Tibial nerve (tissue), 4 donors: ENCODE data around the gene EME2. TPM values are rescaled to one million over a fixed set of nuclear protein-coding genes. Genes with fewer than 3 reads are reported as not detected.

Experiments used
- DNase-seq, 2 donors: peaks; one replicate each; pipeline ENCODE4 v3.0.0-alpha.2; 2019; ENCODE audit warnings: low spot score in 2 of 2
- H3K27ac ChIP-seq, 4 donors: fragments of 200-600 bp; sonication (generic) in 3 of 4; one replicate each; pipeline ENCODE4 v1.5.1; 2017 to 2019; ENCODE audit warnings: mild to moderate bottlenecking in 1 of 4
- H3K27me3 ChIP-seq, 2 donors: fragments of 200-600 bp; sonication (generic) in 1 of 2; one replicate each; pipeline versions ENCODE4 v1.5.1 to v1.6.0; 2017 to 2019
- H3K36me3 ChIP-seq, 3 donors: fragments of 200-600 bp; sonication (generic); one replicate each; pipeline ENCODE4 v1.5.1; 2018 to 2019
- H3K4me1 ChIP-seq, 4 donors: fragments of 200-600 bp; sonication (generic) in 3 of 4; one replicate each; pipeline ENCODE4 v1.5.1; 2017 to 2019
- H3K4me3 ChIP-seq, 4 donors: fragments of 200-600 bp; sonication (generic) in 3 of 4; one replicate each; pipeline ENCODE4 v1.5.1; 2017 to 2019; ENCODE audit warnings: mild to moderate bottlenecking in 1 of 4, moderate library complexity in 1 of 4
- H3K9me3 ChIP-seq, 4 donors: fragments of 200-600 bp; sonication (generic) in 3 of 4; one replicate each; pipeline ENCODE4 v1.5.1; 2017 to 2019
- CTCF ChIP-seq, 5 experiments: fragments of 200-600 bp in 3 of 5; fragments of 450-650 bp in 2 of 5; sonication (generic) in 3 of 5; IDR thresholded peaks; one replicate each; pipeline ENCODE4 v1.5.1; 2016 to 2019; ENCODE audit warnings: antibody characterized with exemption in 5 of 5, mild to moderate bottlenecking in 3 of 5, moderate library complexity in 2 of 5
- EP300 ChIP-seq, 2 donors: sonication (generic); formaldehyde crosslinking; IDR thresholded peaks; one replicate each; pipeline ENCODE4 v1.6.1; 2017; ENCODE audit warnings: antibody characterized with exemption in 2 of 2, mild to moderate bottlenecking in 1 of 2
- POLR2A ChIP-seq, 2 donors: fragments of 450-650 bp; IDR thresholded peaks; one replicate each; pipeline ENCODE4 v1.6.1; 2017; ENCODE audit warnings: antibody characterized with exemption in 2 of 2, mild to moderate bottlenecking in 2 of 2, moderate library complexity in 2 of 2
- WGBS, 2 donors: methylation state at CpG; one replicate each; pipeline ENCODE4 v1.1.5; 2018; 5-methylcytosine and 5-hydroxymethylcytosine counted together
- total RNA-seq, 4 donors: library from RNA; depleted of rRNA; stranded (reverse); fragments of >200 nt; gene quantifications; one replicate each; pipeline ENCODE4 v1.1.0, GENCODE V29; 2016

EME2 gene
- total RNA-seq, 4 donors from 2014 or later = 13.2 to 41.4 (median 17.7) TPM

GRCh38 chr16:1771864-1772361 is 697 bp upstream of the EME2 start:
- 8 to 12% methylated on average over 18 to 22 of the region's 22 CpGs for WGBS, 2 donors
- peaks cover 0 to 54% (median 0%) of the 10 kb centered on the region in 3 donors for H3K36me3 ChIP-seq
- peak overlapping the region; percentile 67 to 96 (median 80) for H3K4me3 ChIP-seq
- H3K27me3 ChIP-seq = no peaks in the 10 kb centered on the region
- H3K4me1 ChIP-seq = peaks cover 0 to 61% (median 28%) of the 10 kb centered on the region in 4 donors
- H3K27ac ChIP-seq = peak overlapping the region; percentile 61 to 93 (median 80)
- H3K9me3 ChIP-seq = no peaks in the 10 kb centered on the region
- TF ChIP-seq CTCF (IDR thresholded peaks at IDR 0.05) (no peak), POLR2A (IDR thresholded peaks at IDR 0.05) (no peak), EP300 (IDR thresholded peaks at IDR 0.05) (no peak)
- no peak for DNase-seq

- H3K9me3 ChIP-seq = no peaks in the 10 kb centered on the region
- peak; percentile 59 to 87 (median 79) for TF ChIP-seq CTCF (IDR thresholded peaks at IDR 0.05)
- peak; percentile 52 to 90 for TF ChIP-seq EP300 (IDR thresholded peaks at IDR 0.05)
- TF ChIP-seq POLR2A (IDR thresholded peaks at IDR 0.05) = peak in 1 of 2 donors; percentile 57
- H3K36me3 ChIP-seq = peaks cover 0 to 54% (median 0%) of the 10 kb centered on the region in 3 donors
- peak within 1 kb of the TSS; percentile 69 to 95 (median 93) for H3K27ac ChIP-seq
- H3K27me3 ChIP-seq = no peaks in the 10 kb centered on the region
- WGBS, 2 donors = 0 to 1% methylated on average over 16 to 34 of the region's 108 CpGs
- H3K4me1 ChIP-seq = peaks cover 0 to 61% (median 28%) of the 10 kb centered on the region in 4 donors
- H3K4me3 ChIP-seq = peak within 1 kb of the TSS; percentile 67 to 96 (median 80)
- DNase-seq = peak; percentile 63 to 69
Measured at GRCh38 chr16:1772908-1773702, 495 bp downstream of the EME2 start, which contains the start of gene MRPS34. Gene MRPS34 (minus strand): TSS chr16:1773134. CDS start chr16:1773119, 15 bp downstream.

- no peaks in the 10 kb centered on the region for H3K9me3 ChIP-seq
- H3K4me1 ChIP-seq = peaks cover 0 to 61% (median 28%) of the 10 kb centered on the region in 4 donors
- H3K27me3 ChIP-seq = no peaks in the 10 kb centered on the region
- peak overlapping the region in 3 of 4 donors; percentile 93 to 95 (median 93) for H3K27ac ChIP-seq
- H3K4me3 ChIP-seq = peak overlapping the region; percentile 67 to 96 (median 80)
- DNase-seq = no peak
- no peak for TF ChIP-seq EP300 (IDR thresholded peaks at IDR 0.05)
- TF ChIP-seq POLR2A (IDR thresholded peaks at IDR 0.05) = no peak
- no peak for TF ChIP-seq CTCF (IDR thresholded peaks at IDR 0.05)
- peaks cover 0 to 54% (median 0%) of the 10 kb centered on the region in 3 donors for H3K36me3 ChIP-seq
- WGBS, 2 donors = 30 to 31% methylated on average over 20 to 23 of the region's 45 CpGs
Measured at GRCh38 chr16:1773703-1774447, 1.3 kb downstream of the EME2 start.

- H3K27ac ChIP-seq = peak overlapping the region in 3 of 4 donors; percentile 93 to 95 (median 93)
- no peak for DNase-seq
- peaks cover 0 to 54% (median 0%) of the 10 kb centered on the region in 3 donors for H3K36me3 ChIP-seq
- H3K4me1 ChIP-seq = peaks cover 0 to 58% (median 28%) of the 10 kb centered on the region in 4 donors
- TF ChIP-seq CTCF (IDR thresholded peaks at IDR 0.05) (no peak), POLR2A (IDR thresholded peaks at IDR 0.05) (no peak), EP300 (IDR thresholded peaks at IDR 0.05) (no peak)
- H3K4me3 ChIP-seq = peak overlapping the region in 2 of 4 donors; percentile 86 to 96
- no peaks in the 10 kb centered on the region for H3K27me3 ChIP-seq
- no peaks in the 10 kb centered on the region for H3K9me3 ChIP-seq
- 92 to 96% methylated on average over 6 to 7 of the region's 7 CpGs for WGBS, 2 donors
Measured at GRCh38 chr16:1774448-1774780, 1.8 kb downstream of the EME2 start.
